ENCODE data around the gene HSH2D. TPM values are rescaled to one million over a fixed set of nuclear protein-coding genes. Genes with fewer than 3 reads are reported as not detected.

HSH2D gene
- total and polyA plus RNA-seq, 2 experiments from 2014 or later = 3.5 to 4.0 TPM

GRCh38 chr19:16136185-16136999 is 7.1 kb upstream of the HSH2D start:
- H3K4me3 ChIP-seq = no peak overlapping the region
- H3K27me3 ChIP-seq = no peaks in the 10 kb centered on the region
- H3K9me3 ChIP-seq (ENCODE audit: low read depth) = no peaks in the 10 kb centered on the region
- no peak for DNase-seq (ENCODE audit: low spot score)
- 59% methylated on average over 16 of the region's 16 CpGs for WGBS (ENCODE audit: low lambda C conversion rate, missing lambda C conversion rate)
- H3K79me2 ChIP-seq = no peaks in the 10 kb centered on the region
- H3K4me2 ChIP-seq = no peak overlapping the region
- H3K27ac ChIP-seq = no peak overlapping the region
- H2AFZ ChIP-seq = no peak overlapping the region
- H3K4me1 ChIP-seq (ENCODE audit: insufficient read depth) = no peaks in the 10 kb centered on the region
- H3K36me3 ChIP-seq (replicated peaks; ENCODE audit: insufficient read depth, low read depth) = no peaks in the 10 kb centered on the region
- H4K20me1 ChIP-seq (ENCODE audit: insufficient read depth, poor library complexity, severe bottlenecking) = no peaks in the 10 kb centered on the region
- TF ChIP-seq CTCF (IDR thresholded peaks at IDR 0.05; ENCODE audit: poor library complexity) = no peak
- no peaks in the 10 kb centered on the region for H3K9me2 ChIP-seq (replicated peaks; ENCODE audit: insufficient read depth)

DNA sequence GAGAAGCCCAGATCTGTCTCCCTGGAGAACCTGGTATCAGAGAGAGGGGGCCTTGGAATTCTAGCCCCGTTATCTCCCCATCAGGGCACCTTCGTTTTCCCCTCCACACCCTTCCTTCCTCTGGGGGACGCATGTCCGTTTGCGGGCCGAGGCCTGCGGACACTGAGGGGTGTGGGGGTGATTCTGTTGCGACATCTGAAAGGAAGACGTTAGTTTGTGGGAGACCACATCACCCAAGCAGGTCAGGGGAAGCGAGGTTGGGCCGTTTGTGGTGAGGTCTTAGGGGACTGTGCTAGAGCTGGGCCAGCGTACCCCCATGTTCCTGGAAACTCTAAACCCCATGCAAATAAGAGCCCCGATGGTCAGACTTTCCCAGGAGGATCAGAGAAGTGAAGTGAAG is 3.7 kb upstream of the HSH2D start:
- TF ChIP-seq EZH2 (IDR thresholded peaks at IDR 0.05; ENCODE audit: borderline replicate concordance) (no peak), CTCF (IDR thresholded peaks at IDR 0.05; ENCODE audit: poor library complexity) (no peak), EZH2phosphoT487 (IDR thresholded peaks at IDR 0.05; ENCODE audit: low read depth, severe bottlenecking, unreplicated experiment) (no peak)
- no peaks in the 10 kb centered on the region for H4K20me1 ChIP-seq (ENCODE audit: insufficient read depth, poor library complexity, severe bottlenecking)
- no peak overlapping the region for H3K4me3 ChIP-seq
- H3K27me3 ChIP-seq = no peaks in the 10 kb centered on the region
- no peak overlapping the region for H3K27ac ChIP-seq
- H3K4me2 ChIP-seq = no peak overlapping the region
- H3K9me3 ChIP-seq (ENCODE audit: low read depth) = no peaks in the 10 kb centered on the region
- H2AFZ ChIP-seq = no peak overlapping the region
- no peaks in the 10 kb centered on the region for H3K79me2 ChIP-seq
- H3K9me2 ChIP-seq (replicated peaks; ENCODE audit: insufficient read depth) = no peaks in the 10 kb centered on the region
- 93% methylated on average over 13 of the region's 13 CpGs for WGBS (ENCODE audit: low lambda C conversion rate, missing lambda C conversion rate)
- H3K4me1 ChIP-seq (ENCODE audit: insufficient read depth) = no peaks in the 10 kb centered on the region
- DNase-seq (ENCODE audit: low spot score) = no peak
- H3K36me3 ChIP-seq (replicated peaks; ENCODE audit: insufficient read depth, low read depth) = no peaks in the 10 kb centered on the region

- no peaks in the 10 kb centered on the region for H3K36me3 ChIP-seq (replicated peaks; ENCODE audit: insufficient read depth, low read depth)
- H3K4me2 ChIP-seq = no peak overlapping the region
- no peaks in the 10 kb centered on the region for H3K27me3 ChIP-seq
- no peaks in the 10 kb centered on the region for H3K4me1 ChIP-seq (ENCODE audit: insufficient read depth)
- H3K9me2 ChIP-seq (replicated peaks; ENCODE audit: insufficient read depth) = no peaks in the 10 kb centered on the region
- no peaks in the 10 kb centered on the region for H4K20me1 ChIP-seq (ENCODE audit: insufficient read depth, poor library complexity, severe bottlenecking)
- DNase-seq (ENCODE audit: low spot score) = no peak
- no peak overlapping the region for H3K27ac ChIP-seq
- no peaks in the 10 kb centered on the region for H3K9me3 ChIP-seq (ENCODE audit: low read depth)
- no peaks in the 10 kb centered on the region for H3K79me2 ChIP-seq
- H2AFZ ChIP-seq = no peak overlapping the region
- TF ChIP-seq EZH2phosphoT487 (IDR thresholded peaks at IDR 0.05; ENCODE audit: low read depth, severe bottlenecking, unreplicated experiment) (no peak), CTCF (IDR thresholded peaks at IDR 0.05; ENCODE audit: poor library complexity) (no peak), EZH2 (IDR thresholded peaks at IDR 0.05; ENCODE audit: borderline replicate concordance) (no peak)
- 65% methylated on average over 4 of the region's 4 CpGs for WGBS (ENCODE audit: low lambda C conversion rate, missing lambda C conversion rate)
- no peak overlapping the region for H3K4me3 ChIP-seq
Observed at GRCh38 chr19:16141043-16141442, 2.4 kb upstream of the HSH2D start.
